Measurements from ENCODE around the gene CFB.
"Not testable (repeated sequence)": the region's sequence is repeated elsewhere in the genome, so short reads cannot be mapped to it uniquely, and the experiment has no call there.

The CFB gene

GRCh38 chr6:31915351-31915750 lies 30.5 kb upstream of the CFB start:
- no peak for DNase-seq

DNA sequence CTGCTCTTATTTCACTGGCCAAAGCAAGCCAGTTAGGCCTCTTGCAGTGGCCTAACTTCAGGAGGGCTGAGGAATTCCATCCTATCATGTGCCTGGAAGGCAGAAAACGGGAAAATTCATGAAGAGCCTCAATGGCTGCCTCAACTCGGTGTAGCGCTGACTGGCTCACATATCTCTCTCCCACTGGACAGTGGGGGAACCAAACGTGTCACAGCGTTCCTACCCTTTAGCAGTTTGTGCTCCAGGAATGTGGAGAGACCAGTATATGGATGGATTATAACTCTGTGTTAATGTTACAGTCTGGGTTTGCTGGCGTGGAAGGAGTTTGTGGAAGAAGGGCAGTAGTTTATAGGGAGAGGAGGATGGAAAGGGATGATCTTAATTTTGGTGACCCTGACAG lies 30.1 kb upstream of the CFB start:
- DNase-seq: no peak

DNA sequence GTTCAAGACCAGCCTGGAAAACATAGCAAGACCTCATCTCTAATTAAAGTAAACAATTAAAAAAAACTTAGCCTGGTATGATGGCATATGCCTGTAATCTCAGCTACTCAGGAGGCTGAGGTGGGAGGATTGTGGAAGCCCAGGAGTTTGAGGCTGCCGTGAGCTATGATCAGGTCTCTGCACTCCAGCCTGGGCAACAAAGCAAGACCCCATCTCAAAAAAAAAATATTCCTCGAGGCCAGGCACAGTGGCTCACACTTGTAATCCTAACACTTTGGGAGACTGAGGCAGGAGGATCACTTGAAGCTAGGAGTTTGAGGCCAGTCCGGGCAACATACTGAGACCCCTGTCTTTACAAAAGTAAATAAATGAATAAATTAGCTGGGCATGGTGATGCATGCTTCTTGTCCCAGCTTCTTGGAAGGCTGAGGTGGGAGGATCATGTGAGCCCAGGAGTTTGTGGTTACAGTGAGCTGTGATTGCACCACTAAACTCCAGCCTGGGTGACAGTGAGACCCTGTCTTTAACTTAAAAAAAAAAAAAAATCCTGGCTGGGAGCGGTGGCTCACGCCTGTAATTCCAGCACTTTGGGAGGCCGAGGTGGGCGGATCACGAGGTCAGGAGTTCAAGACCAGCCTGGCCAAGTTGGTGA lies 27.7 kb upstream of the CFB start:
- peak; percentile 48 for DNase-seq

DNA sequence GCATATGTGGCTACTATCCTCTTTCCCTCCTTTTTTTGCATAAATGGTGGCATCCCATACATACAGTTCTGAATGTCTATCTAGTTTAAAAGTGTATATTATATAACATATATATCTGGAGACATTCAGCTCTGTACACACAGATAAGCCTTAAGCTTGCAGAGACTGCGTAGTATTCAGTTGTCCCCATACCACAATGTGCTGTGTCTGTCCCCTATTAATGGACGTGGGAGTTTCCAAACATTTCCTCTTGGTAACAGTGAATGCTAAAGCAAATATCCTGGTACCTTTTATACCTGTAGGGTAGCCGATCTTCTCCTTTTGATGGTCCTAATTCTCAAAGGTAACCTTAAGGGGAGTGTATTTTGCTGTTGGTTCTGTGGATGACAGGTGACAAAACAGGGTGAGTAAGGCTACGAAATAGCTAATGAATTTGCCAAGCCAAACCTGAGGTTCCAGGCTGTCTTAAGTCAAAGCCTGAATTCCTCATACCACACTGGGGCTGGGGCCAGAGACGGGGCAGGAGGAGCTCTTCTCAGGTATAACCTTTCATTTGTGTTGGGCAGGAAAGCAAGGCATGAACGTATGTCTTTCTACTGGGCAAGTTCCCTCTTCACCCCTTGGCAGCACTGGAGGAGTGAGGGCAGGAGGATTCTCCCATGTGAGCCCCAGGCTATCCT lies 26.1 kb upstream of the CFB start:
- DNase-seq: no peak

DNA sequence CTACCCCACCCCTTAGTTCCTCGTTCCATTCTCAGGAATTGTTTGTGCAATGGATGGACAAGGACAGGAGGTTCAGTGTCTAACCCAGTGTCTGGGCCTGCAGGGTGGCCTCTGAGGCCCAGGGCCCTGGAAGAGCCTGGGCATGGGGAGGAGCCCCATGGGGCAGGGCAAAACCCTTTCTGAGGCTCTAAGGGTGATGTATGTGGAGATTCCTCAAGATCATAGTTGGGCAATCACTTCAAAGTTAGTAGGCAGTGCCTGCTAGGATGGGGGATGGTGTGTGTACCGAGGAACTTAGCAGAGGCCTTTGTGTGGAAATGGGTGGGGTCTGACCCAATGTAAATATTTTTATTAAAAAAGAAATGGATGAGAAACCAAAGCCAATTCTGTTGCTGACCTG lies 25.1 kb upstream of the CFB start:
- DNase-seq: peak; percentile 90

DNA sequence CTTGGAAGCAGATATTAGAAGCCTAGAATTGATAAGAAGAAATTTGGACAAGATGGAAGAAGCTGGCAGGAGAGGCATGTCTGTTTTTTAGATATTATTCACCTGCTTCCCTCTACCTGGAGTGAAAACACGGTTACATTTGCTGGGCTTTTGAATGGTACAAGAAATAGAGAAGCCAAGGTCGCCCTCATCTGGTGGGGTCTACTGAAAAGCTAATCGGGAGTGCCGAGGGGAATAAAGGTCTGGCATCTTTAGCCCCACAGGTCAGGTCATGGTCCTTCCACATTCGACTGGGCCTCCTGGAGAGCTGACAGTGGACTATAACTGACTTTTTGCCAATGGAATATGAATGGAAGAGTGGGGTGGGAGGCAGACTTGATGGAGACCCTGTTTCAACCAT lies 23.0 kb upstream of the CFB start:
- no peak for DNase-seq

- no peak for DNase-seq
These were observed 18.5 kb upstream of the CFB start, which contains the start of gene C2 for GRCh38 chr6:31927242-31927862. C2 (plus strand) TSS chr6:31927717; CDS start chr6:31927753, 36 bp downstream.

DNA sequence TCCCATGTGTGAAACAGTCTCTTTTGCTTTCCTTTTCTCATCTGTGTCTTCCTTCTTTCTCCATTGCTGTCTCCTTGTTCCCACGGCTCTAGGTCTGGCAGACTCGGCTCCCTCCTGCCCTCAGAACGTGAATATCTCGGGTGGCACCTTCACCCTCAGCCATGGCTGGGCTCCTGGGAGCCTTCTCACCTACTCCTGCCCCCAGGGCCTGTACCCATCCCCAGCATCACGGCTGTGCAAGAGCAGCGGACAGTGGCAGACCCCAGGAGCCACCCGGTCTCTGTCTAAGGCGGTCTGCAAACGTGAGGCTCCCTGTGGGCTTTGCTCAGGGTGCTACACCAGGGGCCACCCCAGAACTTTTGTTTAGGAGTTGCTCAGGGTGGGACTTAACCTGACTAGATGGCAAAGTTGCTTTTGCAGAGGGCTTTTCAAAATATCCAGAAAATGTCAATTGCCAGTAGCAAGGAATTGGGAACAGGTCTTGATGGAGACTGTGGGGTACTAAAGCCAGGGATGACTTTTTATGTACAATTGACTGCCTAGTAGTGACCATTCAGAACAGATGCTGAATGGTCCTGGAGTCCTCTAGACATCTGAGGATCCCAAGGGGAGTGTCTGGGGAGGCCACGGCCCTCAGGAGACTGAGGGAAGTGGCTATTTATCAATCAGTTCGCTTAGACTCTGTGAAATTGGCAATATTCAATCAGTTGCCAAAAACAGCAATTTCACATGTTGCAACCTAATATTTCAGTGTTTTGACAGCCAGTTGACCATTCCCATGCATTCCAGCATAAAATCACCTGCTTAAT lies 17.8 kb upstream of the CFB start:
- DNase-seq: no peak

- DNase-seq: no peak
These were observed 17.3 kb upstream of the CFB start for GRCh38 chr6:31928672-31928939.

DNA sequence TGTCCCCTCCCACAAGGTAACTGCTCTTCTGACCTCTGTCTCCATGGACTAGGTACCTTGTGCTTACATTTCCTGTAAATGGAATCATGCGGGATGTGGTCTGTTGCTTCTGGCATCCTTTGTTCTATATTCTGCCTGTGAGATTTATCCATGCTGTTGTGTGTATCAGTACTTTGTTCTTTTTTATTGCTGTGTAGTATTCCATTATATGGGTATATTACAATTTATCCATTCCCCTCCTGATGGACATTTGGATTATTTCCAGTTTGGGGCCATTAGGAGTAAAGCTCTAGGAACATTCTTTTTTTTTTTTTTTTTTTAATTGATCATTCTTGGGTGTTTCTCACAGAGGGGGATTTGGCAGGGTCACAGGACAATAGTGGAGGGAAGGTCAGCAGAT lies 14.9 kb upstream of the CFB start:
- DNase-seq: no peak

- DNase-seq: not testable (repeated sequence)
These were observed 13.8 kb upstream of the CFB start for GRCh38 chr6:31932137-31932536.

- no peak for DNase-seq
These were observed 12.4 kb upstream of the CFB start for GRCh38 chr6:31933537-31933936.

- peak; percentile 42 for DNase-seq
These were observed 10.9 kb upstream of the CFB start for GRCh38 chr6:31935021-31935420.

DNA sequence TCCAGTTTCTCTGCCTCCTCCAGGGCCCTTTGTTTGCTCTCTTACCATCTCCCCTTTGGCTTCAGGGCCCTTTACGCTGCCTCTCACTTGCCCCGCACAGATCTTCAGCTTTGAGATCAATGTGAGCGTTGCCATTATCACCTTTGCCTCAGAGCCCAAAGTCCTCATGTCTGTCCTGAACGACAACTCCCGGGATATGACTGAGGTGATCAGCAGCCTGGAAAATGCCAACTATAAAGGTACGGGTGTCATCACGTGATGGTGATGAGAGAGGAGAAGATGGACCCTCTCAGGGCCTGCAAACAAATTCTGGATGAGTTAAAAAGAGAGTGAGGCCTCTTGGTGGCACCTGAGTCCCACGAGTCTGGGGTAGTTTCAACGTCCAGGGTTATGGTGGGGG lies 10.1 kb upstream of the CFB start:
- no peak for DNase-seq

DNA sequence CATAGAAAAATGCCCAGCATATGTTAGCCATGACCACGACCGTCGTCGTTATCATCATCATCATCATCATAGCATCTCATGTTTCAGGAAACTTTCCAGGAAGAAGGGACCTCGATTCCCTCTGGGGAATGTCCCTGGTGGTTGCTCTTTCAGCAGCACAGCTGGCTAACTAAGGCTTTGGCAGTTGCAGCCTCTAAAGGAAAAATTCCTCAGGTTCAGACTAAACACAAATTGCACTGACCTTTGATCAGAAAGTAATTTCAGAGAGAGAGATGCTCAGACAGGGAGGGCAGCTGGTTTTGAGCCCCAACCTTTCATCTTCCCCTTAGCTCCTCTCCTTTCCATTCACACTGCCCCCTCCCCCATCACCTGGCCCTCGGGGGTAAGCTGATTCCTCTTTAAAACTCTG lies 5.6 kb upstream of the CFB start:
- DNase-seq: no peak

- no peak for DNase-seq
These were observed 2.2 kb upstream of the CFB start for GRCh38 chr6:31943742-31944141.

DNA sequence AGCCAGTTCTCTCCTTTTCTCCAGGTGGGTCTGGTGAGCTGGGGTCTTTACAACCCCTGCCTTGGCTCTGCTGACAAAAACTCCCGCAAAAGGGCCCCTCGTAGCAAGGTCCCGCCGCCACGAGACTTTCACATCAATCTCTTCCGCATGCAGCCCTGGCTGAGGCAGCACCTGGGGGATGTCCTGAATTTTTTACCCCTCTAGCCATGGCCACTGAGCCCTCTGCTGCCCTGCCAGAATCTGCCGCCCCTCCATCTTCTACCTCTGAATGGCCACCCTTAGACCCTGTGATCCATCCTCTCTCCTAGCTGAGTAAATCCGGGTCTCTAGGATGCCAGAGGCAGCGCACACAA lies 765 bp upstream of the CFB start:
- DNase-seq: no peak

DNA sequence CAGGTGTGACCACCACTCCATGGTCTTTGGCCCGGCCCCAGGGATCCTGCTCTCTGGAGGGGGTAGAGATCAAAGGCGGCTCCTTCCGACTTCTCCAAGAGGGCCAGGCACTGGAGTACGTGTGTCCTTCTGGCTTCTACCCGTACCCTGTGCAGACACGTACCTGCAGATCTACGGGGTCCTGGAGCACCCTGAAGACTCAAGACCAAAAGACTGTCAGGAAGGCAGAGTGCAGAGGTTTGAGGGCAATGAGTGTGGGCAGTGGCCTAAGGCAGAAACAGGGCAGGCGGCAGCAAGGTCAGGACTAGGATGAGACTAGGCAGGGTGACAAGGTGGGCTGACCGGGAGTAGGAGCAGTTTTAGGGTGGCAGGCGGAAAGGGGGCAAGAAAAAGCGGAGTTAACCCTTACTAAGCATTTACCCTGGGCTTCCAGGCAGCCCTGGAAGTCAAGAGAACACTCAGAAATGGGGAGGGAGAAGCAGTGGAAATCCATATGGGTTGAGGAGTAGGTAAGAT lies 533 bp downstream of the CFB start:
- no peak for DNase-seq

GRCh38 chr6:31947070-31947675 lies 1.3 kb downstream of the CFB start:
- DNase-seq: no peak

GRCh38 chr6:31947864-31948263 lies 2.0 kb downstream of the CFB start:
- DNase-seq: no peak

GRCh38 chr6:31948306-31948705 lies 2.4 kb downstream of the CFB start:
- DNase-seq: no peak

DNA sequence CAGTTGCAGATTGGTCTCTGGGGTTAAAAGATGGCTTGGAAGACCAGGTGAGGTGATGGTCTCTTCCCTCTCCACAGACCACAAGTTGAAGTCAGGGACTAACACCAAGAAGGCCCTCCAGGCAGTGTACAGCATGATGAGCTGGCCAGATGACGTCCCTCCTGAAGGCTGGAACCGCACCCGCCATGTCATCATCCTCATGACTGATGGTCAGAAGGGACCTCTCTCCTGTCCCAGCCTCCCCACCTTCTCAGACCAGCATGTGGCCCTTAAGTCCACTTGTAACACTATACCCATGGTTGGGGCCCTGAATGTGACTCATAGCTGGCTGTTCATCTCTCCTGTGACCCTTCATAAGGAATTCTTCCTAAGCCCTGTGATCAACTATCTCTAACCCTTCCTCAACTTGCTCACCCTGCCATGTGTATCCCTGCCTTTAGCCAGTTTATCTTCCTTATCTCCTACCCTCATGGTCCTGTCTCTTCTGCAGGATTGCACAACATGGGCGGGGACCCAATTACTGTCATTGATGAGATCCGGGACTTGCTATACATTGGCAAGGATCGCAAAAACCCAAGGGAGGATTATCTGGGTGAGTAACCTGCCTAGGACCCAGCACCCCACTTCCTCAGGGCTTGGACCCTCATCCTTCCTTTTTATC lies 3.0 kb downstream of the CFB start:
- DNase-seq: peak; percentile 80
